ENCODE data around the gene OR2S2.
A peak's percentile ranks its signal among the peaks of the same experiment; 100 is the strongest.

OR2S2 gene

GRCh38 chr9:35910613-35911359 lies 47.2 kb downstream of the OR2S2 start:
- peak overlapping the region; percentile 13 for H3K4me3 ChIP-seq (ENCODE audit: insufficient read depth, low read depth, low read length, poor library complexity, severe bottlenecking)
- peaks cover 44% of the 10 kb centered on the region for H3K4me1 ChIP-seq (ENCODE audit: control insufficient read depth, insufficient read depth, low read length, poor library complexity, severe bottlenecking)
- no peaks in the 10 kb centered on the region for H3K36me3 ChIP-seq (ENCODE audit: control insufficient read depth, insufficient read depth, low read length)
- H3K9me3 ChIP-seq (ENCODE audit: control insufficient read depth, low read length), result no peaks in the 10 kb centered on the region
- H3K27ac ChIP-seq (ENCODE audit: insufficient read depth, low read length, poor library complexity, severe bottlenecking), result peak overlapping the region; percentile 55
- peak in 2 of 3 donors; percentile 17 to 24 for DNase-seq
- no peaks in the 10 kb centered on the region for H3K27me3 ChIP-seq (replicated peaks; ENCODE audit: control insufficient read depth, insufficient read depth, low read length, poor library complexity, severe bottlenecking)

DNA sequence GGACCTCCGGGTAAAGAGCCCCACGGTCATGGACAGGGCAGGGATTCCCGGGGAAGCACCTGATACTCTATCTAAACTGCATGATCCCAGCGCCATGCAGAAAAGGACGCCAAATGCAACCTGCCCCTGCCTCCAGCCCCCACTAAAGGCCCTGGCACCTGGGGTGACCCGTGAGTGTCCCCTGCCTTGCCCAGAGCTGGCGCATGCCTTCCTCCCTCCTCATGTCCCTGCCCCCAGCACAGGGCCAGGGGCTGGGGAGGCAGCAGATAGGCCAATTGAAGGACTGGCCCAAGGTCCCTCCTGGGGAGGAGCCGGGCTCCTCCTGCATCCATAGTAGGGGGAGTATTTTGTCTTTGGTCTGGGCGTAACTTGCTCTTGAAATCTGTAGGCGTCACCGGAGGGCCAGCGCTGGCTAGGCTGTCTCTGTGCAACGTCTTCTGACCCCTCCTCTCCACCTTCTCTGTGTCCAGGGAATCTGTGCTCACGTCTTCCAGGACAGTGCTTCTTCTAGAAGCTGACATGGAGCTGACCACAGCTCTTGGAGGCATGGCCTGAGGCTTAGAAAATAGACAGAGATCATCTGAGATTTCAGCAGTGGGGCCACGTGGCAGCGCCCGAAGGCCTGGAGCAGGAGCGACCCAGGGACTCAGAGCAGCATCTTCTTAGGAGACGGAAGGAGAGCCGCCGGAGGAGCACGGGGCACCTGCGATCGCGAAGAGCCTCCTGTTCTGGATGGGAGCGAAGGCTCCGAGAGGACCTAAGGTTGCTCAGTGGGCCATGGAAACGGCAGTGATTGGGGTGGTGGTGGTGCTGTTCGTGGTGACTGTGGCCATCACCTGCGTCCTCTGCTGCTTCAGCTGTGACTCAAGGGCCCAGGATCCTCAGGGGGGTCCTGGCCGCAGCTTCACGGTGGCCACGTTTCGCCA lies 48.0 kb downstream of the OR2S2 start:
- Histone ChIP-seq H3K4me1 (ENCODE audit: control insufficient read depth, insufficient read depth, low read length, poor library complexity, severe bottlenecking) (peaks cover 44% of the 10 kb centered on the region), H3K27me3 (replicated peaks; ENCODE audit: control insufficient read depth, insufficient read depth, low read length, poor library complexity, severe bottlenecking) (no peaks in the 10 kb centered on the region), H3K36me3 (ENCODE audit: control insufficient read depth, insufficient read depth, low read length) (no peaks in the 10 kb centered on the region), H3K4me3 (ENCODE audit: insufficient read depth, low read depth, low read length, poor library complexity, severe bottlenecking) (peak overlapping the region; percentile 13), H3K27ac (ENCODE audit: insufficient read depth, low read length, poor library complexity, severe bottlenecking) (peak overlapping the region; percentile 55), H3K9me3 (ENCODE audit: control insufficient read depth, low read length) (no peaks in the 10 kb centered on the region)
- DNase-seq, result no peak

GRCh38 chr9:35909274-35909673 lies 48.7 kb downstream of the OR2S2 start, which contains the start of gene SPAAR:
Gene SPAAR, plus strand, starts transcription at chr9:35909490. Its CDS starts 974 bp downstream, at chr9:35910464.
- no peaks in the 10 kb centered on the region for H3K9me3 ChIP-seq (ENCODE audit: control insufficient read depth, low read length)
- no peaks in the 10 kb centered on the region for H3K27me3 ChIP-seq (replicated peaks; ENCODE audit: control insufficient read depth, insufficient read depth, low read length, poor library complexity, severe bottlenecking)
- H3K4me1 ChIP-seq (ENCODE audit: control insufficient read depth, insufficient read depth, low read length, poor library complexity, severe bottlenecking), result peaks cover 44% of the 10 kb centered on the region
- H3K27ac ChIP-seq (ENCODE audit: insufficient read depth, low read length, poor library complexity, severe bottlenecking), result peak within 1 kb of the TSS; percentile 55
- no peak for DNase-seq
- no peaks in the 10 kb centered on the region for H3K36me3 ChIP-seq (ENCODE audit: control insufficient read depth, insufficient read depth, low read length)
- peak within 1 kb of the TSS; percentile 13 for H3K4me3 ChIP-seq (ENCODE audit: insufficient read depth, low read depth, low read length, poor library complexity, severe bottlenecking)

DNA sequence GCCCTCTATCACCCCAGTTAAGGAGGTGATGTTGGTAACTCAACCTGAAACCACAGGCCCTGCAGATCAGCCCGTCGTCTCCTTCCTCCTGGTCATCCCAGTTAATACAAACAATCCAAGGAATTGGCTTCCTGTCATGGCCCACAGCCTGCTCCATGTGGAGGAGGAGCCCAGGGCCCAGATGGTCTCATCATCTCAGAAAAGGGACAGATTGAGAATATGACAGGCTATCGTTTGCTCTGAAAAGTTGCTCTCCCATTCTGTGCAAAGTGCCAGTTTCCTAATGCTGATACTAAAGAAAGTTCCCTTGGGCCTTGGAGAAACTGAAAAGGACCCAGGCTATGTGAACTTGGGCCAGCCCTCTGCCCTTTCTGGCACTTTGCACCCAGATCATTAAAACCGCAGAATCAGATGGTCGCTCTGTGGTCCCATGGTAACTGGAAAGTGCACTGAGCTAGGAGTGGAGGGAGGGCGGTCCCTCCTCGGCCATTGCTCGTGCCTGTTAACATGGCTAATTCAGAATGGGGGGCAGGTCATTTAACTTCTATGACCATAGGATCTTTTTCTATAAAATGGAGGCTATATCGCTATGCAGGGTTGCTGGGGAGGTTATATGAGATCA lies 49.3 kb downstream of the OR2S2 start:
- peaks cover 45% of the 10 kb centered on the region for H3K4me1 ChIP-seq (ENCODE audit: control insufficient read depth, insufficient read depth, low read length, poor library complexity, severe bottlenecking)
- no peaks in the 10 kb centered on the region for H3K27me3 ChIP-seq (replicated peaks; ENCODE audit: control insufficient read depth, insufficient read depth, low read length, poor library complexity, severe bottlenecking)
- H3K27ac ChIP-seq (ENCODE audit: insufficient read depth, low read length, poor library complexity, severe bottlenecking), result no peak overlapping the region
- H3K4me3 ChIP-seq (ENCODE audit: insufficient read depth, low read depth, low read length, poor library complexity, severe bottlenecking), result peak overlapping the region; percentile 13
- no peaks in the 10 kb centered on the region for H3K9me3 ChIP-seq (ENCODE audit: control insufficient read depth, low read length)
- H3K36me3 ChIP-seq (ENCODE audit: control insufficient read depth, insufficient read depth, low read length), result no peaks in the 10 kb centered on the region
- DNase-seq, result no peak

GRCh38 chr9:35907711-35908503 lies 50.0 kb downstream of the OR2S2 start:
- peak overlapping the region; percentile 13 for H3K4me3 ChIP-seq (ENCODE audit: insufficient read depth, low read depth, low read length, poor library complexity, severe bottlenecking)

More at GRCh38 chr9:35907711-35908503, 50.0 kb downstream of the OR2S2 start:
- Histone ChIP-seq H3K27me3 (replicated peaks; ENCODE audit: control insufficient read depth, insufficient read depth, low read length, poor library complexity, severe bottlenecking) (no peaks in the 10 kb centered on the region), H3K27ac (ENCODE audit: insufficient read depth, low read length, poor library complexity, severe bottlenecking) (no peak overlapping the region), H3K36me3 (ENCODE audit: control insufficient read depth, insufficient read depth, low read length) (no peaks in the 10 kb centered on the region), H3K4me1 (ENCODE audit: control insufficient read depth, insufficient read depth, low read length, poor library complexity, severe bottlenecking) (peaks cover 51% of the 10 kb centered on the region), H3K9me3 (ENCODE audit: control insufficient read depth, low read length) (no peaks in the 10 kb centered on the region)
- no peak for DNase-seq
